ENCODE results near the gene DPT. TPM values are rescaled to one million over a fixed set of nuclear protein-coding genes. Genes with fewer than 3 reads are reported as not detected.

The DPT gene
- total RNA-seq, 2 donors from 2014 or later = not detected

DNA sequence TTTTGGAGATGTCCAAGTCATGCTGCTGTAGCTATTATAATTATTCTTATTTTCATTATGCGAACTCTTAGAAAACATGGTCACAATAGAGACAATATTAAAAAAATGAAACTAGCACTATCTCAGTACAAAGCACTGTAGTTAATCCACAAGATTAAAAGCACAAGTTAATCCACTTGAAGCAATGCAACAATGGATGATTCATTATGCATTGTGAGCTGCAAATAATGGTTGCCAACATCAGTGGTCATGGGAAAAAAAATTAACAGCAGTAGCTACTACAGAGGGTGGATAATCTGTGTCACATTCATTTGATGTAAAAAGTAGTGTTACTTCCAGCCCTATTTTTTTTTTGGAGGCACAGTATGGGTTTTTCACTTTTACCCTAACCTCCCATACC lies 56.7 kb downstream of the DPT start:
- no peak overlapping the region for H3K9ac ChIP-seq (ENCODE audit: extremely low read depth, low read length, poor library complexity, severe bottlenecking)
- Mint-ChIP-seq H3K27me3 (ENCODE audit: insufficient read depth) (no peaks in the 10 kb centered on the region), H3K36me3 (ENCODE audit: low read depth) (no peaks in the 10 kb centered on the region), H3K9me3 (no peaks in the 10 kb centered on the region), H3K27ac (no peak overlapping the region), H3K4me3 (no peak overlapping the region), H3K4me1 (peaks cover 1% of the 10 kb centered on the region)
- H3K27me3 ChIP-seq (ENCODE audit: control insufficient read depth, insufficient read depth, low read length, poor library complexity, severe bottlenecking) = no peaks in the 10 kb centered on the region
- no peak overlapping the region for H3K27ac ChIP-seq (ENCODE audit: low read depth, low read length)
- WGBS, 2 experiments (ENCODE audit: insufficient coverage in 1 of 2, insufficient read length in 1 of 2) = 100% methylated on average over 1 of the region's 1 CpG
- no peak overlapping the region for H3K4me3 ChIP-seq (ENCODE audit: low read length)
- no peaks in the 10 kb centered on the region for H3K9me3 ChIP-seq (ENCODE audit: control insufficient read depth, low read length)
- H3K36me3 ChIP-seq (ENCODE audit: control insufficient read depth, insufficient read depth, low read length) = no peaks in the 10 kb centered on the region
- TF ChIP-seq, protein P1, sequence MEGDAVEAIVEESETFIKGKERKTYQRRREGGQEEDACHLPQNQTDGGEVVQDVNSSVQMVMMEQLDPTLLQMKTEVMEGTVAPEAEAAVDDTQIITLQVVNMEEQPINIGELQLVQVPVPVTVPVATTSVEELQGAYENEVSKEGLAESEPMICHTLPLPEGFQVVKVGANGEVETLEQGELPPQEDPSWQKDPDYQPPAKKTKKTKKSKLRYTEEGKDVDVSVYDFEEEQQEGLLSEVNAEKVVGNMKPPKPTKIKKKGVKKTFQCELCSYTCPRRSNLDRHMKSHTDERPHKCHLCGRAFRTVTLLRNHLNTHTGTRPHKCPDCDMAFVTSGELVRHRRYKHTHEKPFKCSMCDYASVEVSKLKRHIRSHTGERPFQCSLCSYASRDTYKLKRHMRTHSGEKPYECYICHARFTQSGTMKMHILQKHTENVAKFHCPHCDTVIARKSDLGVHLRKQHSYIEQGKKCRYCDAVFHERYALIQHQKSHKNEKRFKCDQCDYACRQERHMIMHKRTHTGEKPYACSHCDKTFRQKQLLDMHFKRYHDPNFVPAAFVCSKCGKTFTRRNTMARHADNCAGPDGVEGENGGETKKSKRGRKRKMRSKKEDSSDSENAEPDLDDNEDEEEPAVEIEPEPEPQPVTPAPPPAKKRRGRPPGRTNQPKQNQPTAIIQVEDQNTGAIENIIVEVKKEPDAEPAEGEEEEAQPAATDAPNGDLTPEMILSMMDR (conservative IDR thresholded peaks at IDR 0.05) = no peak
- H3K4me1 ChIP-seq (ENCODE audit: control insufficient read depth, insufficient read depth, low read length) = no peaks in the 10 kb centered on the region
- no peak for DNase-seq

DNA sequence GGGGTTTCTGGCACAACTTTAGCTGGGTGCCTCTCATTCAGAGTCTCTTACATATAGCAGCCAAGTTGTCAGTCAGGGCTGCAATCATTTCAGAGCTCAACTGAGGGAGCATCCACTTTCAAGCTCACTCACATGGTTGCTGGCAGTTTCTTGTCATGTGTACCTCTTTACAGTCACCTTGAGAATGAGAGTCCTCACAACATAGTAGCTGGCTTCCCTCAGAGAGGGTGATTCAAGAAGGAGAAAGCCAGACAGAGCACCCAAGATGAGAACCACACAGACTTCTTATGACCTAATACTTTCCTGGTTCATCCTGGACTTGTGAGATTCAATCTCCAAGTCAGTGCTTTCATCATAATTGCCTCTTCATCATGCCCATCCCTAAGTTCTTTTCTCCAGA lies 57.2 kb downstream of the DPT start:
- no peak overlapping the region for H3K4me3 ChIP-seq (ENCODE audit: low read length)
- no peak overlapping the region for H3K4me3 Mint-ChIP-seq
- no peaks in the 10 kb centered on the region for H3K9me3 ChIP-seq (ENCODE audit: control insufficient read depth, low read length)
- H3K4me1 ChIP-seq (ENCODE audit: control insufficient read depth, insufficient read depth, low read length) = no peaks in the 10 kb centered on the region
- H3K36me3 ChIP-seq (ENCODE audit: control insufficient read depth, insufficient read depth, low read length) = no peaks in the 10 kb centered on the region
- H3K27me3 Mint-ChIP-seq (ENCODE audit: insufficient read depth) = no peaks in the 10 kb centered on the region
- H3K9me3 Mint-ChIP-seq = no peaks in the 10 kb centered on the region
- no peak overlapping the region for H3K27ac ChIP-seq (ENCODE audit: low read depth, low read length)
- TF ChIP-seq, protein P1 (conservative IDR thresholded peaks at IDR 0.05) = no peak
- H3K9ac ChIP-seq (ENCODE audit: extremely low read depth, low read length, poor library complexity, severe bottlenecking) = no peak overlapping the region
- H3K4me1 Mint-ChIP-seq = peaks cover 1% of the 10 kb centered on the region
- H3K27me3 ChIP-seq (ENCODE audit: control insufficient read depth, insufficient read depth, low read length, poor library complexity, severe bottlenecking) = no peaks in the 10 kb centered on the region
- H3K36me3 Mint-ChIP-seq (ENCODE audit: low read depth) = no peaks in the 10 kb centered on the region
- DNase-seq = no peak
- no peak overlapping the region for H3K27ac Mint-ChIP-seq

DNA sequence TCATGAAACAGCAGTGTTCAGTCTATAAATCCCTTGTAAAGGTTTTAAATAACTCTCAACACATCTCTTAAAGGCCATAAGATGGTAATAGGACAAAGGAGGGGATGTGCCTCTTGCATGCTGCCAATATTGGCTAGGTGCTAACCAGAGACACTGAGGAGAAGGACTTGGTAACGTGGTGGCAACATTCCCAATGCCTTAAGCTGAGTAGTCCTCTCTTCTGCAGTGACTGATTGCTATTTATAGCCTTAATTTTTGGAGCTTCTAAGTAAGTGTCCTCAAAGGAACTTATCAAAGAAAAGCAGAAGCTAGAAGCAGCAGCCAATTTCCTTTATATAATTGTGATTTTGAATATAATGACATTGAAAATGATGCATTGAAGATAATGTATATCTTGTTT lies 63.0 kb downstream of the DPT start:
- no peak for DNase-seq
- WGBS, 2 experiments (ENCODE audit: insufficient coverage in 1 of 2, insufficient read length in 1 of 2) = 88 to 90% methylated on average over 1 of the region's 1 CpG
- Mint-ChIP-seq H3K36me3 (ENCODE audit: low read depth) (no peaks in the 10 kb centered on the region), H3K4me1 (no peaks in the 10 kb centered on the region), H3K27me3 (ENCODE audit: insufficient read depth) (no peaks in the 10 kb centered on the region), H3K9me3 (no peaks in the 10 kb centered on the region), H3K27ac (no peak overlapping the region), H3K4me3 (no peak overlapping the region)
- Histone ChIP-seq H3K27me3 (ENCODE audit: control insufficient read depth, insufficient read depth, low read length, poor library complexity, severe bottlenecking) (no peaks in the 10 kb centered on the region), H3K4me3 (ENCODE audit: low read length) (no peak overlapping the region), H3K36me3 (ENCODE audit: control insufficient read depth, insufficient read depth, low read length) (no peaks in the 10 kb centered on the region), H3K27ac (ENCODE audit: low read depth, low read length) (no peak overlapping the region), H3K9me3 (ENCODE audit: control insufficient read depth, low read length) (no peaks in the 10 kb centered on the region), H3K9ac (ENCODE audit: extremely low read depth, low read length, poor library complexity, severe bottlenecking) (no peak overlapping the region), H3K4me1 (ENCODE audit: control insufficient read depth, insufficient read depth, low read length) (no peaks in the 10 kb centered on the region)
- TF ChIP-seq, protein P1 (conservative IDR thresholded peaks at IDR 0.05) = no peak
